BLaER1 (cell line): ENCODE results near the gene FRMD4B.
A peak's percentile ranks its signal among the peaks of the same experiment; 100 is the strongest.

ENCODE experiments used
- H3K27ac ChIP-seq: shearing (Covaris generic); formaldehyde crosslinking; 2 replicates; pipeline ENCODE4 v1.8.1; 2022
- H3K27me3 ChIP-seq: shearing (Covaris generic); formaldehyde crosslinking; 2 replicates; pipeline ENCODE4 v1.8.1; 2022
- H3K36me3 ChIP-seq: shearing (Covaris generic); formaldehyde crosslinking; 2 replicates; pipeline ENCODE4 v1.8.1; 2022
- H3K4me1 ChIP-seq: shearing (Covaris generic); formaldehyde crosslinking; 2 replicates; pipeline ENCODE4 v1.8.1; 2022
- H3K4me2 ChIP-seq: shearing (Covaris generic); formaldehyde crosslinking; 2 replicates; pipeline ENCODE4 v1.8.1; 2022
- H3K4me3 ChIP-seq: shearing (Covaris generic); formaldehyde crosslinking; 2 replicates; pipeline ENCODE4 v1.8.1; 2022
- H3K9ac ChIP-seq: shearing (Covaris generic); formaldehyde crosslinking; 2 replicates; pipeline ENCODE4 v1.8.1; 2022
- H3K9me3 ChIP-seq: shearing (Covaris generic); formaldehyde crosslinking; 2 replicates; pipeline ENCODE4 v1.8.1; 2022
- H4K20me1 ChIP-seq: shearing (Covaris generic); formaldehyde crosslinking; 2 replicates; pipeline ENCODE4 v1.8.1; 2022
- Cebpa-rat ChIP-seq: shearing (Covaris generic); IDR thresholded peaks from 2 replicates; pipeline ENCODE4 v1.8.1; 2022

FRMD4B gene

DNA sequence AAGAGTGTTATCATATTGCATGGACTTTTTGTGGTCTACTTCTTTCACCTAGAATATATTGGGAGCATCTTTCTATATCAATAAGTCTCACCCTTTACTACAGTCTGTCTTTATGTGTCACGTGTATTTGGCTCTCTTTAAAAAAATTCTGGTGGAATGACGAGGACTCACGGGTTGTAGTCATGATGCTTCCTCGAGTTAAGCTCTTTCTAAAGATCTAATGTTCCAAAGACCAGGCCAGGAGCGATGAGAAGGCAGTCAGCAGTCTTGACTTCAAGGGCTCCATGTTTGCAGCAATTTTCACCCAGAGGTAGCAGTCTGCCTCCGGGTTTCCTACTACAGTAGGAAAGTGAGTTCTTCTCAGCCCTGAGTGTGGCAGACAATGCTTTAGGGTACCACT, 88.9 kb downstream of the FRMD4B start:
- TF ChIP-seq Cebpa-rat, result no peak

DNA sequence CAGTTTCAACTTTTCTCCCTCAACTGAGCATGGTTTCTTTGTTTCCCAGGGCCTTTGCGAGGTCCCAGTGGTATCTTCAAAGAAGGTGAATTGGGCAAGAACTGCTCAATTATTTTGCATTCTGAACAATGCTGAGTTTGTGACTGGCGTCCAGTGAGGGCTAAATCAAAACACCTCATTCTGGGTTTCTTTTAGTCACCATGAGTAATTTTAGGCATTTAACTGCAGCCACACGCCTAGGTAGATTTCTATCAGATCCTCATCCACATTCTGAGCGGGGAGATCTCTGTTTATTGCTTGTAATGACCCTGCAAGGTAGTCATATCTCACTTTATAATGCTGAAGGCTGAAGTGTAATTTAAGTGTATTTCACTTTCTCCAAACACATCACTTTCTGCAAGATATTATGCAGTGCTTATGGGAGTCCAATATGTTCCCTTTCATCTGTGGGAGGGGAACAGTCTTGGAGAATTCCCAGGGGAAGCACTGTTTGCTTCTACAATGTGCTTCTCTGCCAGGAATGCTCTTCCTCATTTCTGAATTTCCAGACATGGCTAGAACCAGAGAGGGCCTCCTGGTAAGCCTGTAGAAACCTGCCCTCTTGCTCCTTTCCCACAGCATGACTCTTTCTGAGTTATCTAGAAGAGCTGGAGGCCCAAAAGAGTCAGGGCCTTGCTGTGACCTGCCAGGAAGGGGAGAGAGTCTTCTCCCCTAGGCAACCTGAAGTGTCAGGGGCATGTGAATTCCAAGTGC, 91.7 kb downstream of the FRMD4B start:
- H3K36me3 ChIP-seq, result peaks cover 99% of the 10 kb centered on the region
- peaks cover 14% of the 10 kb centered on the region for H4K20me1 ChIP-seq
- no peaks in the 10 kb centered on the region for H3K4me1 ChIP-seq
- H3K4me2 ChIP-seq, result no peak overlapping the region
- no peaks in the 10 kb centered on the region for H3K9me3 ChIP-seq
- H3K4me3 ChIP-seq, result no peak overlapping the region
- H3K27me3 ChIP-seq, result no peaks in the 10 kb centered on the region
- no peak overlapping the region for H3K9ac ChIP-seq
- H3K27ac ChIP-seq, result no peak overlapping the region
- TF ChIP-seq Cebpa-rat, result no peak

More for the DNA sequence above, 88.9 kb downstream of the FRMD4B start:
- no peaks in the 10 kb centered on the region for H3K9me3 ChIP-seq
- no peaks in the 10 kb centered on the region for H3K27me3 ChIP-seq
- H3K4me1 ChIP-seq, result no peaks in the 10 kb centered on the region
- H3K36me3 ChIP-seq, result peaks cover 100% of the 10 kb centered on the region
- no peaks in the 10 kb centered on the region; the same call in 1 of the 2 replicates for H4K20me1 ChIP-seq
- H3K27ac ChIP-seq, result no peak overlapping the region
- H3K4me2 ChIP-seq, result no peak overlapping the region
- no peak overlapping the region for H3K4me3 ChIP-seq
- H3K9ac ChIP-seq, result no peak overlapping the region

DNA sequence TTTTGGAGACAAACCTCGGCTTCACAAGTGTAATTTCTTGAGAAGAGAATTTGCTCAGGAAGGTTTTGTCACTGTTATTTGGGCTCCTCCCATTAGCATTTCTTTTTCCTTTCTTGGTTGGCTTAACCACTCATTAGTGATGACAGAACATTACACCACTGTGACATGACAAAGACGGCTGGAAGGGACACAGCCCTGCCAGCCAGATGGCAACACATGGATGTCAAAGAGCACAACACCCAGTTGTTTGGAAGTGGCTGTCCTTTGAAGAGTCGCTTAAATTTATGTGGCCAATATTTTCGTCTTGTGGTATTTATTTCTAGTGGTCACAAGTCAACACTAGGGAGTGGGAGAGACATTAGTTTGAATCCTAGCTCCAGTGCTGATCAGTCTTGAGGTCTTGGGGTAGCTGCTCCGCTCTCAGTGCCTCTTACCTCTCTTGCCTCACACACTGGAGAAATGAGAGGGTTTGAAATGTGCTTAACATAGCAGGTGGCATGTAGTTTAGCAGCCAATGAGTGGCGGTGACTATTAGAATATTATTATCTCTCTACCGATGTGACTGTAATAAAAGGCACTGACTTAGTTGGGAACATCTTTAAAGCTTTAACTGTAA, 92.8 kb downstream of the FRMD4B start:
- H3K36me3 ChIP-seq, result peaks cover 99% of the 10 kb centered on the region
- no peak for TF ChIP-seq Cebpa-rat
- no peak overlapping the region for H3K4me2 ChIP-seq
- no peak overlapping the region for H3K27ac ChIP-seq
- H3K27me3 ChIP-seq, result no peaks in the 10 kb centered on the region
- no peak overlapping the region for H3K4me3 ChIP-seq
- H3K9ac ChIP-seq, result no peak overlapping the region
- H3K9me3 ChIP-seq, result no peaks in the 10 kb centered on the region
- H3K4me1 ChIP-seq, result no peaks in the 10 kb centered on the region
- peaks cover 21% of the 10 kb centered on the region for H4K20me1 ChIP-seq

DNA sequence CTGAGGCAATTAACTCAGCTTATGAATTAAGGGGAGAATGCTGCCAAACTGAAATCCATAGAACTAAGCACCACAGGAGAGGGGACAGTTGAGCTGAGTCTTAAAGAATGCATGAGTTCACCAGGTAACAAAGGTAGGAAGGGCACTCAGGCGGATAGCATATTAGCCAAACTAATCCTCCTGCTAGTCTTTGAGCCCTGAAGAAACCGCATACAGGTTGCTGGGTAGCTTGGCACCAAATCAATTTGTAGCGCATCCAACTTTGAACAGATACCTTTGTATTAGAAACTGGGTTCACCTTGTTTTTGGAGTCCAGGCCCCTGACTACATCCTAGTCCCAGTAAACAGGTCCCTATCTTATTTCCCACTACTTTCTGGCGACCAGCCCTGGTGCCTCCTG, 93.7 kb downstream of the FRMD4B start:
- H3K4me2 ChIP-seq, result no peak overlapping the region
- H3K27me3 ChIP-seq, result no peaks in the 10 kb centered on the region
- H3K9me3 ChIP-seq, result no peaks in the 10 kb centered on the region
- peaks cover 99% of the 10 kb centered on the region for H3K36me3 ChIP-seq
- peaks cover 22% of the 10 kb centered on the region for H4K20me1 ChIP-seq
- no peak overlapping the region for H3K4me3 ChIP-seq
- H3K9ac ChIP-seq, result no peak overlapping the region
- no peak overlapping the region for H3K27ac ChIP-seq
- no peak for TF ChIP-seq Cebpa-rat
- no peaks in the 10 kb centered on the region for H3K4me1 ChIP-seq

DNA sequence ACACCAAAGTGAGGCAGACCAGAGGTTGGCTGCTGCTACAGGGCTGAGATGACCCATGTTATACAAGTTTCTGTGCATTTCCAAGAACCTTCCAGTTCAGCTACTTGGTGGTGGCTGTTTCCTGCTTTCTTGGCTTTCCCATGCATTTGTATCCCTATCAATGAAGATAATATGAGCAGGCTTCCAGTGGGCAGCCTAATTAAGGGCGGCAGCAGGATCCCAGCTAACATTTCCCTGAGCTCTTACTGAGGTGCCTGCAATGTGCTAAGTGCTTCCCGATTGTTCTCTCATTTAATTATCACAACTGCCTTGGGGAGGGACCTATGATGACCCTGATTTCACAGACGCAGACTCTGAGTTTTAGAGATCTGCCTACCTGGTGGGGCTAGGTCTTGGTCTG, 95.5 kb downstream of the FRMD4B start:
- Histone ChIP-seq H3K4me3 (no peak overlapping the region), H3K9me3 (no peaks in the 10 kb centered on the region), H3K36me3 (peaks cover 99% of the 10 kb centered on the region), H3K27me3 (no peaks in the 10 kb centered on the region), H4K20me1 (peaks cover 30% of the 10 kb centered on the region), H3K4me1 (no peaks in the 10 kb centered on the region), H3K9ac (no peak overlapping the region), H3K4me2 (no peak overlapping the region), H3K27ac (no peak overlapping the region)
- no peak for TF ChIP-seq Cebpa-rat

DNA sequence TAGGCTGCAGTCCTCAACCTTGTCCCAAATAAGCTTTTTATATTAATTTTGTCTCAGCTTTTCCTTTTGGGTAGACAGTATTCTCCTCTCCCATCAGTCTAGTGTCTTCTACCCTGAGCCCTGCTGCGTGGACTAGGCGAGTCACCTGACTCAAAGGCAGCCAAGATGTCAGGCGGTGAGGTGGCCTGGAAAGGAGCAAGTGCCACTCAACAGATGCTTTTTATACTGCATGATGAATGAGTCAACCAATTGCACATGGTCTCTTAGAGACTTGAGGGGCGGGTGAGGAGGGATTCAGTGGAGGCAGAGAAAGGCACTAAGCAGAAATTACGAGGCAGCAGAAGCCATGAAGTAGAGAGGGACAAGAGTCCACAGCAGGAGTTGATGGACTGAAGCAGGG, 95.9 kb downstream of the FRMD4B start:
- peaks cover 99% of the 10 kb centered on the region for H3K36me3 ChIP-seq
- no peaks in the 10 kb centered on the region for H3K9me3 ChIP-seq
- no peak overlapping the region for H3K4me3 ChIP-seq
- H4K20me1 ChIP-seq, result peaks cover 34% of the 10 kb centered on the region
- H3K4me2 ChIP-seq, result no peak overlapping the region
- no peak overlapping the region for H3K27ac ChIP-seq
- H3K9ac ChIP-seq, result no peak overlapping the region
- TF ChIP-seq Cebpa-rat, result no peak
- H3K27me3 ChIP-seq, result no peaks in the 10 kb centered on the region
- H3K4me1 ChIP-seq, result no peaks in the 10 kb centered on the region

DNA sequence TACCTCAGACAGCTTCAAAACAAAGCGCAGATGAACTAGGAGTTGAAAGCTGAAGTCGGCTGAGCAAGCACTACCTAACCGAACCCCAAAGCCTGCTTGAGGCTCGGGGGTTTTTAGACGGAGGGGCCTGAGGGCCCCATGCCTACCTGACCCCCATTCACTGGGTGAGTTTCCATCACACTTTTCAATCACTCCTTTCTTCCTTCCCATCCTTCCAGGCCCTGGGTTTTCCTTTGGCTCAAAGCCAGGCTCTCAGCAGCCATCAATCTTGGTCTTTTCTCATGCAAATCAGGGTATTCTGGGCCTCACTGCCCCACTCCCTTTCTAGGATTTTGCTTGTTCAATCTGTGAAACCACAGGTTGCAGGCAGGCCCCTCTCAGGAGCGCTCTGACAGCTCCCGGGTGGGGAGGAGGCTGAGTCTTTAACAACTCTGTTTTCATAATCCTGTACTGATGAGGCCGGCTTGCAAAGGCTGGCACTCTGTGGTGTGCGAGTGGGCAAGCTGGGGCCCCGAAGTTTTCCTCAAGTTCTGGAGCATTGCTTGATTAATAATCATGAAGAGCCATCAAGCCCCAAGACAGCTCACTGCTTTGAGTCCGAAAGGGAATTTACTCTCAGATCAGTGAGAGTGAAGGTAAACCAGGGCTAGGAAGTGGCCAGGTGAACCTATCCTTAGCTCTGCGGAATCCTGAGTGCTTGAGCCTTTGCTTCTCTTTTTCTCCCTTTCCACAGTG, 97.6 kb downstream of the FRMD4B start:
- Histone ChIP-seq H3K36me3 (peaks cover 97% of the 10 kb centered on the region), H4K20me1 (peaks cover 38% of the 10 kb centered on the region), H3K4me1 (no peaks in the 10 kb centered on the region), H3K9me3 (no peaks in the 10 kb centered on the region), H3K27me3 (no peaks in the 10 kb centered on the region), H3K4me3 (no peak overlapping the region), H3K4me2 (no peak overlapping the region), H3K9ac (no peak overlapping the region), H3K27ac (no peak overlapping the region)
- no peak for TF ChIP-seq Cebpa-rat

DNA sequence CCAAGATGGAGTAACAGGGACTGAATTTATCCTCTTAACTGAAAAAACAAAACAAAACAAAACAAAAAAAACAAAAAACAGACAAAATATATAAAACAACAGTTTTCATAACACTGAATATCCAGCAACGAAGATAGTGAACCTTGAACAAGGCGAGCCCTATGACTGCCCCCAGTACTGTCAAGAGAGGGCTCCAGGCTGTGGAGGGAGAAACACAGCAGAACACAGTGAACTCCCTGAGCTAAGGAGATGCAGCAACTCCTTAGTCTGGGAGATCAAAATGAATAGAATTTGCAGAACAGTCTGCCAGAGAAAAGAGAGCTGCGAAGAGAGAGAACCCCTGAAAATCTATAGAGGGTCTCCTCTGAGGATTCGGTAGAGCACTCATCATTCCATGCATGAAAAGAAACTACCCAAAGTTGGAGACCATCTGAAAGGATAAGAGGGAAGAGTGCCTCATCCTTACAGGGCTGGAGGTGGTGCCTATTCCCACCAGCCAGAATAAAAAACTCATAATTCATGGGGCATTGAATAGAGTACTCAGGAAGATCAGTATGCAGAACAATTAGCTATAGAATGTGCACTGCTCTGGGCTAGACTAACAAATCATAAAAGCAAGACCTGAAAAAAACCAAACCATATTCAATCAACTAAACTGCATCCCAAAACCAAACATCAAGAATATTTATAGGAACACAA, 101.8 kb downstream of the FRMD4B start:
- H4K20me1 ChIP-seq, result peaks cover 24% of the 10 kb centered on the region; the same call in 1 of the 2 replicates
- TF ChIP-seq Cebpa-rat, result no peak
- no peaks in the 10 kb centered on the region for H3K9me3 ChIP-seq
- H3K4me3 ChIP-seq, result no peak overlapping the region
- no peak overlapping the region for H3K4me2 ChIP-seq
- peaks cover 90% of the 10 kb centered on the region for H3K36me3 ChIP-seq
- no peaks in the 10 kb centered on the region for H3K27me3 ChIP-seq
- H3K9ac ChIP-seq, result no peak overlapping the region
- no peak overlapping the region for H3K27ac ChIP-seq
- H3K4me1 ChIP-seq, result peaks cover 9% of the 10 kb centered on the region

DNA sequence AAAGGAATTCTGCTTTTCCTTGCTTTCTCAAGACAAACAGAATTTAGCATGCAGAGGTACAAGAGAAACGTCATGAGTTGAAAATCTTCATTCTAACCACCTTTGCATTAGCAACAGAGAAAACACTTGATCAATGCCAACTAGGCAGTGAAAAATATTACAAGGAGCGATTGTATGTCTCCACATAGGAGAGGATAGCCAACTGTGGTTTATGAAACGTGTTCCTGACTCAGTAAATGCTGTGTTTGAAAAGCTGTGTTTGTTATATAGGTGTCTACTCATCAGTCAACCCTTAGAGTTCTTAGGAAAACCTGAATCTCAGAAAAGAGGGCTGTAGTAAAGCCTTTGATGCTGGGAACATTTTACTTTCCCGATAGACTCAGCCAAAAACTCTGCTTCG, 102.4 kb downstream of the FRMD4B start:
- Histone ChIP-seq H3K4me1 (peaks cover 9% of the 10 kb centered on the region), H3K4me3 (no peak overlapping the region), H3K9ac (no peak overlapping the region), H4K20me1 (peaks cover 21% of the 10 kb centered on the region; the same call in 1 of the 2 replicates), H3K4me2 (no peak overlapping the region), H3K27ac (no peak overlapping the region), H3K27me3 (no peaks in the 10 kb centered on the region), H3K36me3 (peaks cover 88% of the 10 kb centered on the region), H3K9me3 (no peaks in the 10 kb centered on the region)
- TF ChIP-seq Cebpa-rat, result no peak

DNA sequence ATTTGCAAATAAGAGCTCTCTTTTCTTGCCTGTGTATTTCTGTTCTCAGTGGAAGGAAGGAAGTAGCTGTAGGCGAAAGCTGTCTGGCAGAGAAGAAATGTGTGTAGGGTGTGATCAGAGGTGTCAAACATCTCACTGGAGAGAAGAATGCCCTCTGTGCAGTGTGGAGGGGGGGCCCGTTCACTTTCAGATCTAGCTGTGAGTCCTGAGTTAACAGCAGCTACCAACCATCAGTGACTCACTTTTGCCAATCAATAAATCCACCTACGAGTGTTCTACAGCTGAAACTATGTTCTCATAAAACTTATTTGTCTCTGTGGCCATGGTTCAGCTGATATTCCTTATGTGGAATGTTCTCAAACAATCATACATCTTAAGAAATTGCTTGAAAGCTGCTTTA, 103.7 kb downstream of the FRMD4B start:
- Histone ChIP-seq H3K4me1 (peaks cover 9% of the 10 kb centered on the region), H4K20me1 (peaks cover 15% of the 10 kb centered on the region; the same call in 1 of the 2 replicates), H3K9ac (no peak overlapping the region), H3K4me3 (no peak overlapping the region), H3K4me2 (peak overlapping the region; percentile 4; the same call in 1 of the 2 replicates), H3K27ac (no peak overlapping the region), H3K36me3 (peaks cover 88% of the 10 kb centered on the region), H3K27me3 (no peaks in the 10 kb centered on the region), H3K9me3 (no peaks in the 10 kb centered on the region)
- TF ChIP-seq Cebpa-rat, result no peak
